HepG2 (cell line): ENCODE results near the gene POLH. TPM values are rescaled to one million over a fixed set of nuclear protein-coding genes. Genes with fewer than 3 reads are reported as not detected.

Source experiments
- ARNT2 ChIP-seq: sonication (generic); formaldehyde crosslinking; IDR thresholded peaks from 2 replicates; pipeline ENCODE4 v1.8.0; 2022; ENCODE audit warnings: mild to moderate bottlenecking, low read depth, missing genetic modification reagents, moderate library complexity
- DBP ChIP-seq: sonication (generic); formaldehyde crosslinking; IDR thresholded peaks from 2 replicates; pipeline ENCODE4 v1.4.0; 2020; ENCODE audit warnings: missing genetic modification reagents; ENCODE audit errors: not compliant biosample characterization
- DMAP1 ChIP-seq: IDR thresholded peaks from 2 replicates; pipeline ENCODE4 v1.6.1; 2016
- FOXC1 ChIP-seq: sonication (generic); formaldehyde crosslinking; IDR thresholded peaks from 2 replicates; pipeline ENCODE4 v1.8.0; 2022; ENCODE audit warnings: mild to moderate bottlenecking, missing genetic modification reagents, borderline replicate concordance
- HCFC1 ChIP-seq: fragments of 150-350 bp; IDR thresholded peaks from 2 replicates; pipeline ENCODE4 v1.6.1; 2014; ENCODE audit warnings: low read depth, low read length
- HMGA1 ChIP-seq: sonication (generic); formaldehyde crosslinking; conservative IDR thresholded peaks from 2 replicates; pipeline ENCODE4 v1.4.0; 2020; ENCODE audit warnings: missing genetic modification reagents
- IRF9 ChIP-seq: sonication (generic); formaldehyde crosslinking; IDR thresholded peaks from 2 replicates; pipeline ENCODE4 v1.8.0; 2022; ENCODE audit warnings: missing genetic modification reagents, mild to moderate bottlenecking, borderline replicate concordance
- JUNB ChIP-seq: sonication (generic); formaldehyde crosslinking; IDR thresholded peaks from 2 replicates; pipeline ENCODE4 v1.8.0; 2022; ENCODE audit warnings: missing genetic modification reagents, mild to moderate bottlenecking, borderline replicate concordance
- KDM4B ChIP-seq: sonication (generic); formaldehyde crosslinking; IDR thresholded peaks from 2 replicates; pipeline ENCODE4 v1.4.0; 2020; ENCODE audit warnings: missing genetic modification reagents
- KMT2A ChIP-seq: sonication (generic); formaldehyde crosslinking; IDR thresholded peaks from 2 replicates; pipeline ENCODE4 v1.4.0; 2020; ENCODE audit warnings: missing genetic modification reagents
- LBX2 ChIP-seq: sonication (generic); formaldehyde crosslinking; IDR thresholded peaks from 2 replicates; pipeline ENCODE4 v1.5.0; 2020; ENCODE audit warnings: missing genetic modification reagents, mild to moderate bottlenecking, borderline replicate concordance
- MED8 ChIP-seq: sonication (generic); formaldehyde crosslinking; IDR thresholded peaks from 2 replicates; pipeline ENCODE4 v1.8.1; 2023; ENCODE audit warnings: mild to moderate bottlenecking, missing genetic modification reagents; ENCODE audit not compliant: insufficient replicate concordance
- MXI1 ChIP-seq: IDR thresholded peaks from 3 replicates; pipeline ENCODE4 v1.6.1; 2012; ENCODE audit warnings: low read depth, low read length, inconsistent platforms, borderline replicate concordance
- NPAS2 ChIP-seq: sonication (generic); formaldehyde crosslinking; IDR thresholded peaks from 2 replicates; pipeline ENCODE4 v1.8.0; 2022; ENCODE audit warnings: mild to moderate bottlenecking, missing genetic modification reagents, borderline replicate concordance
- NRL ChIP-seq: sonication (generic); formaldehyde crosslinking; IDR thresholded peaks from 2 replicates; pipeline ENCODE4 v1.5.0; 2020; ENCODE audit warnings: missing genetic modification reagents, mild to moderate bottlenecking, moderate library complexity, borderline replicate concordance
- ONECUT2 ChIP-seq: sonication (generic); formaldehyde crosslinking; IDR thresholded peaks from 2 replicates; pipeline ENCODE4 v1.4.0; 2020; ENCODE audit warnings: missing genetic modification reagents
- SIN3B ChIP-seq: fragments of 150-350 bp; IDR thresholded peaks from 2 replicates; pipeline ENCODE4 v1.6.1; 2014; ENCODE audit warnings: low read length
- SMC3 ChIP-seq: IDR thresholded peaks from 2 replicates; pipeline ENCODE4 v1.6.1; 2011; ENCODE audit warnings: low read length, improper control_type of control experiment
- SOX13 ChIP-seq, 3 experiments: fragments of 450-650 bp in 1 of 3; sonication (generic) in 1 of 3; formaldehyde crosslinking in 1 of 3; IDR thresholded peaks in 2 of 3; conservative IDR thresholded peaks in 1 of 3; 2 replicates each; pipeline versions ENCODE4 v1.5.0 to v1.6.1; 2016 to 2020; ENCODE audit warnings: antibody characterized with exemption in 1 of 3, mild to moderate bottlenecking in 1 of 3, missing compliant biosample characterization in 1 of 3, missing genetic modification reagents in 1 of 3, moderate library complexity in 1 of 3
- TOE1 ChIP-seq: sonication (generic); formaldehyde crosslinking; IDR thresholded peaks from 2 replicates; pipeline ENCODE4 v1.4.0; 2020; ENCODE audit warnings: mild to moderate bottlenecking, missing genetic modification reagents
- ZBTB34 ChIP-seq: sonication (generic); formaldehyde crosslinking; IDR thresholded peaks from 2 replicates; pipeline ENCODE4 v1.8.0; 2022; ENCODE audit warnings: mild to moderate bottlenecking, missing genetic modification reagents
- ZFP1 ChIP-seq: IDR thresholded peaks from 2 replicates; pipeline ENCODE4 v1.6.1; 2016
- ZNF510 ChIP-seq: sonication (generic); formaldehyde crosslinking; IDR thresholded peaks from 2 replicates; pipeline ENCODE4 v1.4.0; 2020; ENCODE audit warnings: low read depth, mild to moderate bottlenecking, missing genetic modification reagents
- ZNF619 ChIP-seq: sonication (generic); formaldehyde crosslinking; IDR thresholded peaks from 2 replicates; pipeline ENCODE4 v1.4.0; 2020; ENCODE audit warnings: mild to moderate bottlenecking, missing genetic modification reagents
- ZNF691 ChIP-seq: sonication (generic); formaldehyde crosslinking; IDR thresholded peaks from 2 replicates; pipeline ENCODE4 v1.4.0; 2020; ENCODE audit warnings: missing genetic modification reagents, low read depth, mild to moderate bottlenecking, borderline replicate concordance
- polyA plus RNA-seq, 8 experiments: library from polyadenylated mRNA; depleted of rRNA in 3 of 8; stranded (reverse) in 7 of 8; unstranded in 1 of 8; fragments of >200 nt; fragmentation: Illumina TruSeq in 4 of 8; extraction: Trizol in 4 of 8; gene quantifications; 2 replicates each; pipeline versions ENCODE4 v1.2.1 to v1.2.3, GENCODE V29; 2011 to 2016; ENCODE audit warnings: low read depth in 4 of 8, missing spikeins in 1 of 8, mixed read lengths in 1 of 8; ENCODE audit not compliant: insufficient read depth in 1 of 8
- total RNA-seq, 5 experiments: library from RNA; depleted of rRNA; stranded (reverse); fragments of >200 nt; fragmentation: Illumina TruSeq; extraction: Trizol; gene quantifications; 2 replicates each; pipeline ENCODE4 v1.2.3, GENCODE V29; 2016; ENCODE audit warnings: low read depth in 1 of 5

Gene POLH
- total and polyA plus RNA-seq, 2 of the 13 experiments (the other 11 are each of a cell fraction or from before 2014, with no cell fraction given), result 11.6 to 25.0 TPM

- TF ChIP-seq HCFC1 (no peak), TOE1 (no peak), ZNF619 (CRISPR knock-in tag) (no peak), KMT2A (CRISPR knock-in tag) (no peak), ONECUT2 (no peak; the same call in 1 of the 2 replicates), HMGA1 (CRISPR knock-in tag) (no peak), ZFP1 (CRISPR knock-in tag) (no peak; the same call in none of the 2 replicates), NPAS2 (CRISPR knock-in tag) (no peak), SOX13 (IDR thresholded peaks at IDR 0.05) (no peak; the same call in 1 of the 2 replicates), SOX13 (CRISPR knock-in tag; conservative IDR thresholded peaks at IDR 0.05 in 1 of 2, IDR thresholded peaks at IDR 0.05 in 1 of 2) (peak in 1 of 2 experiments; percentile 60; a peak in 2 of 4 replicates), SMC3 (no peak), DBP (CRISPR knock-in tag) (peak; percentile 81), SIN3B (peak; percentile 7; the same call in 1 of the 2 replicates), ZBTB34 (CRISPR knock-in tag) (peak; percentile 57), MED8 (CRISPR knock-in tag) (no peak), MXI1 (peak; percentile 71; the same call in 1 of the 3 replicates), ARNT2 (0 out of 2 replicates have a peak, but pooled peaks have one; percentile 38), ZNF691 (CRISPR knock-in tag) (peak; percentile 56; the same call in 1 of the 2 replicates), JUNB (CRISPR knock-in tag) (no peak), FOXC1 (no peak; the same call in 1 of the 2 replicates), ZNF510 (CRISPR knock-in tag) (peak; percentile 71; the same call in 1 of the 2 replicates), IRF9 (no peak; the same call in 1 of the 2 replicates), LBX2 (no peak; the same call in 1 of the 2 replicates), KDM4B (CRISPR knock-in tag) (peak; percentile 79; the same call in 1 of the 2 replicates), DMAP1 (CRISPR knock-in tag) (peak; percentile 78; the same call in 1 of the 2 replicates), NRL (CRISPR knock-in tag) (0 out of 2 replicates have a peak, but pooled peaks have one; percentile 64)
Measured at GRCh38 chr6:43629505-43630300, 53.7 kb downstream of the POLH start (continued).
